ENCODE results near the gene MYH10.

The MYH10 gene

GRCh38 chr17:8659758-8660410, 29.4 kb upstream of the MYH10 start:
- no peaks in the 10 kb centered on the region for H3K27me3 ChIP-seq (replicated peaks in 2 of 5; ENCODE audit: control insufficient read depth in 4 of 5, insufficient read depth in 5 of 5, low read length in 4 of 5)
- H3K4me1 ChIP-seq (ENCODE audit: control extremely low read depth in 1 of 4, control insufficient read depth in 4 of 4, insufficient read depth in 4 of 4, low read length in 3 of 4) = peaks cover 0 to under 1% (median 0%) of the 10 kb centered on the region in 4 experiments
- no peaks in the 10 kb centered on the region for H3K36me3 ChIP-seq (ENCODE audit: control insufficient read depth in 4 of 4, insufficient read depth in 4 of 4, low read length in 3 of 4)
- WGBS (ENCODE audit: insufficient coverage) = 95% methylated on average over 2 of the region's 3 CpGs
- H3K9me3 ChIP-seq (ENCODE audit: control extremely low read depth in 1 of 5, control insufficient read depth in 4 of 5, insufficient read depth in 2 of 5, low read depth in 1 of 5, low read length in 4 of 5) = peaks cover 0 to 10% (median 4%) of the 10 kb centered on the region in 5 experiments
- H3K4me3 ChIP-seq (ENCODE audit: control insufficient read depth in 1 of 7, extremely low read depth in 1 of 7, insufficient read depth in 4 of 7, low read depth in 2 of 7, low read length in 6 of 7) = no peak overlapping the region
- ChIA-PET POLR2A (no interaction called here), CTCF (interaction anchor here (1.1 to 2.6 kb wide), 4 partner anchors 11 to 86 kb away, joined by 3 to 9 read pairs (median 4); no protein-coding TSS in a partner anchor)
- DNase-seq = peak in 1 of 3 donors; percentile 17
- H3K27ac ChIP-seq (ENCODE audit: insufficient read depth in 1 of 2, low read depth in 1 of 2, low read length in 2 of 2, poor library complexity in 1 of 2, severe bottlenecking in 2 of 2) = no peak overlapping the region

- Histone ChIP-seq H3K27me3 (replicated peaks in 2 of 5; ENCODE audit: control insufficient read depth in 4 of 5, insufficient read depth in 5 of 5, low read length in 4 of 5) (no peaks in the 10 kb centered on the region), H3K4me3 (ENCODE audit: control insufficient read depth in 1 of 7, extremely low read depth in 1 of 7, insufficient read depth in 4 of 7, low read depth in 2 of 7, low read length in 6 of 7) (no peak overlapping the region), H3K4me1 (ENCODE audit: control extremely low read depth in 1 of 4, control insufficient read depth in 4 of 4, insufficient read depth in 4 of 4, low read length in 3 of 4) (peaks cover 0 to 2% (median 0%) of the 10 kb centered on the region in 4 experiments), H3K9me3 (ENCODE audit: control extremely low read depth in 1 of 5, control insufficient read depth in 4 of 5, insufficient read depth in 2 of 5, low read depth in 1 of 5, low read length in 4 of 5) (peaks cover 0 to 10% (median 4%) of the 10 kb centered on the region in 5 experiments), H3K27ac (ENCODE audit: insufficient read depth in 1 of 2, low read depth in 1 of 2, low read length in 2 of 2, poor library complexity in 1 of 2, severe bottlenecking in 2 of 2) (no peak overlapping the region), H3K36me3 (ENCODE audit: control insufficient read depth in 4 of 4, insufficient read depth in 4 of 4, low read length in 3 of 4) (no peaks in the 10 kb centered on the region)
- no peak for DNase-seq
- WGBS (ENCODE audit: insufficient coverage) = 100% methylated on average over 4 of the region's 6 CpGs
- POLR2A ChIA-PET = no interaction called here
- CTCF ChIA-PET = interaction anchor here (1.1 to 2.6 kb wide), 4 partner anchors 10 to 87 kb away, joined by 3 to 9 read pairs (median 4); no protein-coding TSS in a partner anchor
These were observed 28.3 kb upstream of the MYH10 start for GRCh38 chr17:8658810-8659209.

GRCh38 chr17:8656693-8657092, 26.2 kb upstream of the MYH10 start:
- ChIA-PET POLR2A (no interaction called here), CTCF (interaction anchor here (1.2 to 1.4 kb wide), 2 partner anchors 25 to 90 kb away, joined by 3 read pairs; no protein-coding TSS in a partner anchor)
- Histone ChIP-seq H3K27me3 (replicated peaks in 2 of 5; ENCODE audit: control insufficient read depth in 4 of 5, insufficient read depth in 5 of 5, low read length in 4 of 5) (no peaks in the 10 kb centered on the region), H3K27ac (ENCODE audit: insufficient read depth in 1 of 2, low read depth in 1 of 2, low read length in 2 of 2, poor library complexity in 1 of 2, severe bottlenecking in 2 of 2) (no peak overlapping the region), H3K4me3 (ENCODE audit: control insufficient read depth in 1 of 7, extremely low read depth in 1 of 7, insufficient read depth in 4 of 7, low read depth in 2 of 7, low read length in 6 of 7) (no peak overlapping the region), H3K9me3 (ENCODE audit: control extremely low read depth in 1 of 5, control insufficient read depth in 4 of 5, insufficient read depth in 2 of 5, low read depth in 1 of 5, low read length in 4 of 5) (peaks cover 0 to 10% (median 4%) of the 10 kb centered on the region in 5 experiments), H3K36me3 (ENCODE audit: control insufficient read depth in 4 of 4, insufficient read depth in 4 of 4, low read length in 3 of 4) (no peaks in the 10 kb centered on the region), H3K4me1 (ENCODE audit: control extremely low read depth in 1 of 4, control insufficient read depth in 4 of 4, insufficient read depth in 4 of 4, low read length in 3 of 4) (peaks cover 0 to 2% (median 0%) of the 10 kb centered on the region in 4 experiments)
- no peak for DNase-seq
- WGBS (ENCODE audit: insufficient coverage) = 92% methylated on average over 2 of the region's 4 CpGs

GRCh38 chr17:8654822-8655221, 24.3 kb upstream of the MYH10 start:
- no peak for DNase-seq
- peaks cover 0 to 2% (median 0%) of the 10 kb centered on the region in 4 experiments for H3K4me1 ChIP-seq (ENCODE audit: control extremely low read depth in 1 of 4, control insufficient read depth in 4 of 4, insufficient read depth in 4 of 4, low read length in 3 of 4)
- 100% methylated on average over 2 of the region's 4 CpGs for WGBS (ENCODE audit: insufficient coverage)
- POLR2A ChIA-PET = no interaction called here
- H3K27ac ChIP-seq (ENCODE audit: insufficient read depth in 1 of 2, low read depth in 1 of 2, low read length in 2 of 2, poor library complexity in 1 of 2, severe bottlenecking in 2 of 2) = no peak overlapping the region
- H3K36me3 ChIP-seq (ENCODE audit: control insufficient read depth in 4 of 4, insufficient read depth in 4 of 4, low read length in 3 of 4) = no peaks in the 10 kb centered on the region
- peaks cover 0 to 7% (median 4%) of the 10 kb centered on the region in 5 experiments for H3K9me3 ChIP-seq (ENCODE audit: control extremely low read depth in 1 of 5, control insufficient read depth in 4 of 5, insufficient read depth in 2 of 5, low read depth in 1 of 5, low read length in 4 of 5)
- CTCF ChIA-PET = interaction anchor here (0.6 kb wide), 1 partner anchor 162 kb away, joined by 4 read pairs; no protein-coding TSS in a partner anchor
- H3K27me3 ChIP-seq (replicated peaks in 2 of 5; ENCODE audit: control insufficient read depth in 4 of 5, insufficient read depth in 5 of 5, low read length in 4 of 5) = peaks cover 0 to 1% (median 0%) of the 10 kb centered on the region in 5 experiments
- H3K4me3 ChIP-seq (ENCODE audit: control insufficient read depth in 1 of 7, extremely low read depth in 1 of 7, insufficient read depth in 4 of 7, low read depth in 2 of 7, low read length in 6 of 7) = no peak overlapping the region

GRCh38 chr17:8651013-8651412, 20.5 kb upstream of the MYH10 start:
- Histone ChIP-seq H3K4me1 (ENCODE audit: control extremely low read depth in 1 of 4, control insufficient read depth in 4 of 4, insufficient read depth in 4 of 4, low read length in 3 of 4) (peaks cover 0 to 2% (median 0%) of the 10 kb centered on the region in 4 experiments), H3K27ac (ENCODE audit: insufficient read depth in 1 of 2, low read depth in 1 of 2, low read length in 2 of 2, poor library complexity in 1 of 2, severe bottlenecking in 2 of 2) (no peak overlapping the region), H3K4me3 (ENCODE audit: control insufficient read depth in 1 of 7, extremely low read depth in 1 of 7, insufficient read depth in 4 of 7, low read depth in 2 of 7, low read length in 6 of 7) (no peak overlapping the region), H3K36me3 (ENCODE audit: control insufficient read depth in 4 of 4, insufficient read depth in 4 of 4, low read length in 3 of 4) (no peaks in the 10 kb centered on the region), H3K27me3 (replicated peaks in 2 of 5; ENCODE audit: control insufficient read depth in 4 of 5, insufficient read depth in 5 of 5, low read length in 4 of 5) (peaks cover 0 to 4% (median 0%) of the 10 kb centered on the region in 5 experiments), H3K9me3 (ENCODE audit: control extremely low read depth in 1 of 5, control insufficient read depth in 4 of 5, insufficient read depth in 2 of 5, low read depth in 1 of 5, low read length in 4 of 5) (no peaks in the 10 kb centered on the region)
- CTCF ChIA-PET = interaction anchor here (0.5 to 3.3 kb wide), 9 partner anchors 9 to 152 kb away, joined by 3 to 9 read pairs (median 4); no protein-coding TSS in a partner anchor
- 79% methylated on average over 2 of the region's 4 CpGs for WGBS (ENCODE audit: insufficient coverage)
- POLR2A ChIA-PET = no interaction called here
- DNase-seq = peak in 1 of 3 donors; percentile 12

- Histone ChIP-seq H3K9me3 (ENCODE audit: control extremely low read depth in 1 of 5, control insufficient read depth in 4 of 5, insufficient read depth in 2 of 5, low read depth in 1 of 5, low read length in 4 of 5) (no peaks in the 10 kb centered on the region), H3K4me3 (ENCODE audit: control insufficient read depth in 1 of 7, extremely low read depth in 1 of 7, insufficient read depth in 4 of 7, low read depth in 2 of 7, low read length in 6 of 7) (no peak overlapping the region), H3K36me3 (ENCODE audit: control insufficient read depth in 4 of 4, insufficient read depth in 4 of 4, low read length in 3 of 4) (no peaks in the 10 kb centered on the region), H3K4me1 (ENCODE audit: control extremely low read depth in 1 of 4, control insufficient read depth in 4 of 4, insufficient read depth in 4 of 4, low read length in 3 of 4) (peaks cover 0 to 2% (median 0%) of the 10 kb centered on the region in 4 experiments), H3K27me3 (replicated peaks in 2 of 5; ENCODE audit: control insufficient read depth in 4 of 5, insufficient read depth in 5 of 5, low read length in 4 of 5) (peaks cover 0 to 4% (median 0%) of the 10 kb centered on the region in 5 experiments), H3K27ac (ENCODE audit: insufficient read depth in 1 of 2, low read depth in 1 of 2, low read length in 2 of 2, poor library complexity in 1 of 2, severe bottlenecking in 2 of 2) (no peak overlapping the region)
- ChIA-PET CTCF (interaction anchor here (0.7 to 3.3 kb wide), 6 partner anchors 10 to 96 kb away, joined by 3 to 9 read pairs (median 4); no protein-coding TSS in a partner anchor), POLR2A (no interaction called here)
- 88% methylated on average over 1 of the region's 1 CpG for WGBS (ENCODE audit: insufficient coverage)
- DNase-seq = peak in 1 of 3 donors; percentile 4
These were observed 19.6 kb upstream of the MYH10 start for GRCh38 chr17:8650119-8650499.

Measured in common myeloid progenitor, CD34-positive (primary cell).